HepG2 (cell line): ENCODE measurements around the gene ZC3H7B. TPM values are rescaled to one million over a fixed set of nuclear protein-coding genes. Genes with fewer than 3 reads are reported as not detected.

ENCODE experiments used
- ARID2 ChIP-seq: sonication (generic); formaldehyde crosslinking; IDR thresholded peaks from 2 replicates; pipeline ENCODE4 v1.8.1; 2022; ENCODE audit warnings: mild to moderate bottlenecking, missing genetic modification reagents, borderline replicate concordance
- CBFB ChIP-seq: sonication (generic); formaldehyde crosslinking; IDR thresholded peaks from 2 replicates; pipeline ENCODE4 v1.4.0; 2020; ENCODE audit warnings: missing genetic modification reagents
- DPF2 ChIP-seq: sonication (generic); formaldehyde crosslinking; IDR thresholded peaks from 2 replicates; pipeline ENCODE4 v1.4.0; 2020; ENCODE audit warnings: mild to moderate bottlenecking, low read depth, missing genetic modification reagents, borderline replicate concordance
- ELF4 ChIP-seq: sonication (generic); formaldehyde crosslinking; IDR thresholded peaks from 2 replicates; pipeline ENCODE4 v1.5.0; 2020; ENCODE audit warnings: missing genetic modification reagents, mild to moderate bottlenecking, moderate library complexity, borderline replicate concordance
- FOSL2 ChIP-seq: sonication (generic); formaldehyde crosslinking; IDR thresholded peaks from 2 replicates; pipeline ENCODE4 v1.4.0; 2020; ENCODE audit warnings: missing genetic modification reagents
- IRF1 ChIP-seq: sonication (generic); formaldehyde crosslinking; IDR thresholded peaks from 2 replicates; pipeline ENCODE4 v1.4.0; 2020; ENCODE audit warnings: low read depth, mild to moderate bottlenecking, missing genetic modification reagents
- KDM5A ChIP-seq: fragments of 200-600 bp; sonication (generic); IDR thresholded peaks from 2 replicates; pipeline ENCODE4 v1.7.0; 2018; ENCODE audit warnings: antibody characterized with exemption, mild to moderate bottlenecking, low read length, borderline replicate concordance
- MTA3 ChIP-seq: sonication (generic); formaldehyde crosslinking; IDR thresholded peaks from 2 replicates; pipeline ENCODE4 v1.4.0; 2020; ENCODE audit warnings: missing genetic modification reagents
- POLR2G ChIP-seq: fragments of 200-400 bp; formaldehyde crosslinking; IDR thresholded peaks from 2 replicates; pipeline ENCODE4 v1.6.1; 2018; ENCODE audit warnings: mild to moderate bottlenecking, low read depth, low read length, moderate library complexity
- PRMT3 ChIP-seq: sonication (generic); formaldehyde crosslinking; IDR thresholded peaks from 2 replicates; pipeline ENCODE4 v1.8.1; 2022; ENCODE audit warnings: low read depth, mild to moderate bottlenecking, moderate library complexity, missing genetic modification reagents, borderline replicate concordance
- SMARCC2 ChIP-seq: fragments of 450-650 bp; IDR thresholded peaks from 2 replicates; pipeline ENCODE4 v1.6.1; 2017; ENCODE audit warnings: antibody characterized with exemption, mild to moderate bottlenecking
- SMYD3 ChIP-seq: sonication (generic); formaldehyde crosslinking; IDR thresholded peaks from 2 replicates; pipeline ENCODE4 v1.8.1; 2023; ENCODE audit warnings: mild to moderate bottlenecking, missing genetic modification reagents
- SNAPC2 ChIP-seq: sonication (generic); formaldehyde crosslinking; IDR thresholded peaks from 2 replicates; pipeline ENCODE4 v1.8.1; 2022; ENCODE audit warnings: mild to moderate bottlenecking, missing genetic modification reagents
- SRF ChIP-seq: IDR thresholded peaks from 2 replicates; pipeline ENCODE4 v1.6.1; 2011; ENCODE audit warnings: mild to moderate bottlenecking, low read depth, low read length, moderate library complexity
- TIGD3 ChIP-seq: sonication (generic); formaldehyde crosslinking; IDR thresholded peaks from 2 replicates; pipeline ENCODE4 v1.5.1; 2020; ENCODE audit warnings: mild to moderate bottlenecking, missing genetic modification reagents, borderline replicate concordance
- TMF1 ChIP-seq: sonication (generic); formaldehyde crosslinking; IDR thresholded peaks from 2 replicates; pipeline ENCODE4 v1.8.1; 2022; ENCODE audit warnings: low read depth, missing genetic modification reagents
- ZFP37 ChIP-seq: sonication (generic); formaldehyde crosslinking; IDR thresholded peaks from 2 replicates; pipeline ENCODE4 v1.4.0; 2020; ENCODE audit warnings: missing genetic modification reagents, borderline replicate concordance
- ZKSCAN8 ChIP-seq: IDR thresholded peaks from 2 replicates; pipeline ENCODE4 v1.6.1; 2016; ENCODE audit warnings: borderline replicate concordance, missing genetic modification reagents, missing compliant biosample characterization
- ZNF33A ChIP-seq: sonication (generic); formaldehyde crosslinking; IDR thresholded peaks from 2 replicates; pipeline ENCODE4 v1.5.1; 2020; ENCODE audit warnings: missing genetic modification reagents, mild to moderate bottlenecking, moderate library complexity, borderline replicate concordance
- ZNF501 ChIP-seq: sonication (generic); formaldehyde crosslinking; IDR thresholded peaks from 2 replicates; pipeline ENCODE4 v1.5.1; 2020; ENCODE audit warnings: mild to moderate bottlenecking, moderate library complexity, missing genetic modification reagents
- ZNF562 ChIP-seq: sonication (generic); formaldehyde crosslinking; IDR thresholded peaks from 2 replicates; pipeline ENCODE4 v1.8.0; 2022; ENCODE audit warnings: missing genetic modification reagents, borderline replicate concordance
- ZNF670 ChIP-seq: sonication (generic); formaldehyde crosslinking; IDR thresholded peaks from 2 replicates; pipeline ENCODE4 v1.8.0; 2022; ENCODE audit warnings: mild to moderate bottlenecking, missing genetic modification reagents, borderline replicate concordance
- ZNF720 ChIP-seq: sonication (generic); formaldehyde crosslinking; IDR thresholded peaks from 2 replicates; pipeline ENCODE4 v1.4.0; 2020; ENCODE audit warnings: missing genetic modification reagents
- ZNF781 ChIP-seq: sonication (generic); formaldehyde crosslinking; IDR thresholded peaks from 2 replicates; pipeline ENCODE4 v1.5.1; 2020; ENCODE audit warnings: borderline replicate concordance, mild to moderate bottlenecking, missing genetic modification reagents; ENCODE audit errors: not compliant biosample characterization
- polyA plus RNA-seq, 8 experiments: library from polyadenylated mRNA; depleted of rRNA in 3 of 8; stranded (reverse) in 7 of 8; unstranded in 1 of 8; fragments of >200 nt; fragmentation: Illumina TruSeq in 4 of 8; extraction: Trizol in 4 of 8; gene quantifications; 2 replicates each; pipeline versions ENCODE4 v1.2.1 to v1.2.3, GENCODE V29; 2011 to 2016; ENCODE audit warnings: low read depth in 4 of 8, missing spikeins in 1 of 8, mixed read lengths in 1 of 8; ENCODE audit not compliant: insufficient read depth in 1 of 8
- total RNA-seq, 5 experiments: library from RNA; depleted of rRNA; stranded (reverse); fragments of >200 nt; fragmentation: Illumina TruSeq; extraction: Trizol; gene quantifications; 2 replicates each; pipeline ENCODE4 v1.2.3, GENCODE V29; 2016; ENCODE audit warnings: low read depth in 1 of 5
- TF ChIP-seq, protein P1 (sequence below): sonication (generic); formaldehyde crosslinking; IDR thresholded peaks from 2 replicates; pipeline ENCODE4 v1.5.0; 2020; ENCODE audit warnings: missing genetic modification reagents, mild to moderate bottlenecking, borderline replicate concordance

ZC3H7B gene
- total and polyA plus RNA-seq, 2 of the 13 experiments (the other 11 are each of a cell fraction or from before 2014, with no cell fraction given) = 26.4 to 37.2 TPM

- no peak for TF ChIP-seq ZFP37 (CRISPR knock-in tag)
- TF ChIP-seq MTA3 = no peak
- TF ChIP-seq SRF = no peak
- TF ChIP-seq SMARCC2 = no peak
- no peak for TF ChIP-seq CBFB (CRISPR knock-in tag)
- TF ChIP-seq SMYD3 (CRISPR knock-in tag) = no peak
- TF ChIP-seq TMF1 = no peak
- no peak for TF ChIP-seq ARID2 (CRISPR knock-in tag)
- no peak for TF ChIP-seq ZNF562 (CRISPR knock-in tag)
- 0 out of 2 replicates have a peak, but pooled peaks have one; percentile 41 for TF ChIP-seq ZKSCAN8 (CRISPR knock-in tag)
- TF ChIP-seq ZNF501 (CRISPR knock-in tag) = peak; percentile 35; the same call in 1 of the 2 replicates
- no peak; the same call in 1 of the 2 replicates for TF ChIP-seq ZNF720 (CRISPR knock-in tag)
- no peak for TF ChIP-seq POLR2G
- no peak for TF ChIP-seq ZNF781 (CRISPR knock-in tag)
- TF ChIP-seq KDM5A = no peak
- no peak for TF ChIP-seq ZNF670 (CRISPR knock-in tag)
- TF ChIP-seq FOSL2 (CRISPR knock-in tag) = peak; percentile 50; the same call in 1 of the 2 replicates
- TF ChIP-seq, protein P1, sequence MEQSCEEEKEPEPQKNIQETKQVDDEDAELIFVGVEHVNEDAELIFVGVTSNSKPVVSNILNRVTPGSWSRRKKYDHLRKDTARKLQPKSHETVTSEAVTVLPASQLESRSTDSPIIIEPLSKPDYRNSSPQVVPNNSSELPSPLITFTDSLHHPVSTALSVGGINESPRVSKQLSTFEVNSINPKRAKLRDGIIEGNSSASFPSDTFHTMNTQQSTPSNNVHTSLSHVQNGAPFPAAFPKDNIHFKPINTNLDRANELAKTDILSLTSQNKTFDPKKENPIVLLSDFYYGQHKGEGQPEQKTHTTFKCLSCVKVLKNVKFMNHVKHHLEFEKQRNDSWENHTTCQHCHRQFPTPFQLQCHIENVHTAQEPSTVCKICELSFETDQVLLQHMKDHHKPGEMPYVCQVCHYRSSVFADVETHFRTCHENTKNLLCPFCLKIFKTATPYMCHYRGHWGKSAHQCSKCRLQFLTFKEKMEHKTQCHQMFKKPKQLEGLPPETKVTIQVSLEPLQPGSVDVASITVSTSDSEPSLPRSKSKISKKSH (CRISPR knock-in tag) = peak; percentile 42; the same call in 1 of the 2 replicates
- TF ChIP-seq IRF1 (CRISPR knock-in tag) = no peak
- no peak for TF ChIP-seq ZNF33A (CRISPR knock-in tag)
- 0 out of 2 replicates have a peak, but pooled peaks have one; percentile 34 for TF ChIP-seq TIGD3
- no peak for TF ChIP-seq SNAPC2 (CRISPR knock-in tag)
- no peak for TF ChIP-seq PRMT3 (CRISPR knock-in tag)
- TF ChIP-seq ELF4 (CRISPR knock-in tag) = no peak
- TF ChIP-seq DPF2 (CRISPR knock-in tag) = no peak
Measured at GRCh38 chr22:41403532-41404318, 102.4 kb downstream of the ZC3H7B start (continued).
